HG03565 (cell line): ENCODE data around the gene SHMT2.
A peak's percentile ranks its signal among the peaks of the same experiment; 100 is the strongest.
"Not testable (repeated sequence)": the region's sequence is repeated elsewhere in the genome, so short reads cannot be mapped to it uniquely, and the experiment has no call there.

Experiments used
- ATAC-seq: cut with Tn5 transposase; IDR thresholded peaks from one replicate; pipeline ENCODE4 v1.9.1; 2021; ENCODE audit warnings: mild to moderate bottlenecking, moderate library complexity; ENCODE audit not compliant: unreplicated experiment

Gene SHMT2

DNA sequence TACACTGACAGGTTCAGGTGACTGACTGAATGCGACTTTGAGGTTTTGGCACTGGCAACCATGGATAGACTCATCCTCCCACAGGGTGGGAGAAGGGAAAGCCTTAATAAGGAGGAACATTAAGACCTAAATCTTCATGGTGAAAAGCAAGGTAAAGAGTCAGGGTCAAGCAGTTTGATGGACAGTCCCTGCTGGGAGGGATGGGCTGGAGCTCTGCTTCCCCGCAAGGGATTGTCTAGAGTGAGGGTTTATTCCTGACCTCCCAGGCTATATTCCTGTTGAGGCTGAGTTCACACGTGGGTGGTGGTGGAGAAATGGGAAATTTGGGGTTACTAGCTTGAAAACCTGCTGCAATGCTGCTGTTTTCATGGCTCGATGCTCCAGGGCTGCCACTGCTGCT lies 30.9 kb downstream of the SHMT2 start:
- no peak for ATAC-seq

DNA sequence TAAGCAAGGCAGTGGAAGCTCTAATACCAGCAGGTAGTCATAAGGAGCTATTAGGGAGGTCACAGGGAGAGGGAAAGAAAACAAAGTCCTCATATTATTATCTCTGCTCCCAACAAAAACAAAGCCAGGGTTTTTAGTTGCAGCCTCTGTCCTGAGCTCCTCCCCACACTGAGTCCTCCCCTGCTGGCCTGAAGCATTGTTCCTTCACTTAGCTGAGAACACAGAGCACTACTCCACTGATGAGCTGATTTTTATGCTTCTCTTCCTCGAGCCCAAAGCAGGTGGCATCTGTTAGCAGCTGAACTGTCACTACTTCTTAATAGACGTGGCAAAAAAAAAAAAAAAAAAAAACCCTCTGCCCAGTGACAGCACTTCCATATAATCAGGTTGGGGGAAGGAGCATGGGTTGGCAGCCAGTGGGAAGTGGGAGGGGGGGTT lies 31.9 kb downstream of the SHMT2 start:
- no peak for ATAC-seq

GRCh38 chr12:57262126-57262822 lies 32.8 kb downstream of the SHMT2 start:
- ATAC-seq = no peak

DNA sequence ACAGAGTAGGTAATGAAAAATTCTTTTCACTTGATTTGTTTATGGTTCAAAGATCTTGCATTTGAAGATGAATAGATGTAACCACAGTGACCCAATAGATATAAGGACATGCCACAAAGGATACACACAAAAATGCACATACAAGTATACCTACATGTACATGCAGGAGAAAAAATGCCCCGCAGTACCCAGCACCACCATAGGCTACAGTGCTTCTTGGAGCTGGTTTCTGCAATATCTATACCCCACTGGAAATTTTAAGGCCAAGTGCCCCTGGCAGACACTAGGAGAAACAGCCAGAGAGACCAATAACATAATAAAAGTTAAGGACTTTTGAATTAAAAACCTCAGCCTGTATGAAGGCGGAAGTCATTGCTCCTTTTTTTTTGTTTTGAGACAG lies 33.6 kb downstream of the SHMT2 start:
- ATAC-seq = no peak

DNA sequence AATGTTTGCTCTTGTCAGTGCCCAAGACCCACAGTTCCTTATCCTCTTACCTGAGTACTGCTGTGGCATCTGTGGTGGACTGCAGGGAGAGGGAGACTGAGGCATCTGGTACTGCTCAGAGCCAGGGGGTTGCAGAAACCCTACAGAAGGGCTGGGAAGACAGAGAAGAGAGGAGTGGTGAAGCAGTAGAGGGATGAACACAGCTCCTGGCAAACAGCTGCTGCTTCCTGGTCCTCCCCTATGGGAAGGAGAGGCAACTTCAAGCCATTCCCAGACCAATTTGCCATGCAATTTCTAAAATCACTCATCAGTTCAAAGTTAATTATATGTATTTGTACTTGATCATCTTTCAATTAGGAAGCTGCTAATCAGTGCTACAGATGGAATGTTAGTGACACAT lies 37.2 kb downstream of the SHMT2 start:
- ATAC-seq = no peak

DNA sequence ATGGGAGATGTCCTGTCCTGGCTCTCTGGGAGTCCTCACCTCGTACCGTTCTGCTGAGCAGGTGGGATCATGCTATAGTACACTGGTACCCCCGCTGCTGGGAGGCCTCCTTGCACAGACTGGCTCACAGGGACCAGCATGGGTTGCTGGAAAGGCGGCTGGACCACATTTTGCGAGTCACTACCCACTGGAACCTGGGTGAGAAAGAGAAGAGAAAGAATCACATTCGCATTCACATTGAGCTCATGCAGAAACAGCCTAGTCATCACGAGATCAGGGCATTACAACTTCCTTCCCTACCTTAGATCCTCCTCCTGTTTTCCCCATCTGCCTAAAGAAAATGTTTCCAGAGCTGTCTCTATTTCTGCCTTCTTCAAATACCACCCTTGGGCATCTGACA lies 38.8 kb downstream of the SHMT2 start:
- no peak for ATAC-seq

- no peak for ATAC-seq
Observed at GRCh38 chr12:57270966-57271470, 41.5 kb downstream of the SHMT2 start.

DNA sequence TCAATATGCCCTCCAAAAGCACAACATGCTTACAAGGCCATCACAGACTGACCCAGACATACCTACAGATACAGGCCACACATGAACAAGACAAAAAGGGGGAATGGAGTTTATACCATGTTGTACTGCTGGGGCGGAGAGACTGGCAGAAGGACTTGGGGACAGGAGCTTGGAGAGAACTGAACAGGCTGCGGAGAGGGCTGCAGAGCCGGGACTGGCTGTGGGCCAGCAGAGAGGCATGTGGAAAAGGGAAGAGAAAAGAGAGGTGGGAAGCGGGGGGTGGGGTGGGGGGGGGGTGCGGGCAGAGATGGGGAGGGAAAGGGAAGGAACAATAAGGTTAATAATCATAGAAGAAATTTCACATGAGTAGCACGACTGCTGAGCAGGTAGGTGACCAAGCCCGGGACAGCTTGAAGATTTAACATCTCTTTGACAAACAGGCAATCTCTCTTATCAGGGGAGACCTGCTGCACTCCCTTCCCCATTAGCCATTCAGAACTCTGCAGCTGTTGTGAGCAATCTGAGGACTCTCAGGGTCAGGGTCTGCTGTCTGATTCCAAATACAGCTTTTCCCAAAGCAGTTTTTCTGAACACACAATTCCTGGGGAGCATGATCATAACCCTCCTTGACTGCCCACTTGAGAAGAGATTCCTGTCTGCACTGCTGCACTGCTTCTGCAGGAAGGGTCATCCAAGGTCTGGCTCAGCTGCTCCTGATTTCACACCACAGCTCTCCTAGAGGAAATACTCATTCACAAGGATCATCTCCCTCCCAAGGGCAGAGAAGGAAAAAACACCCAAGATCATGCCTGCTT lies 43.0 kb downstream of the SHMT2 start:
- ATAC-seq = no peak

DNA sequence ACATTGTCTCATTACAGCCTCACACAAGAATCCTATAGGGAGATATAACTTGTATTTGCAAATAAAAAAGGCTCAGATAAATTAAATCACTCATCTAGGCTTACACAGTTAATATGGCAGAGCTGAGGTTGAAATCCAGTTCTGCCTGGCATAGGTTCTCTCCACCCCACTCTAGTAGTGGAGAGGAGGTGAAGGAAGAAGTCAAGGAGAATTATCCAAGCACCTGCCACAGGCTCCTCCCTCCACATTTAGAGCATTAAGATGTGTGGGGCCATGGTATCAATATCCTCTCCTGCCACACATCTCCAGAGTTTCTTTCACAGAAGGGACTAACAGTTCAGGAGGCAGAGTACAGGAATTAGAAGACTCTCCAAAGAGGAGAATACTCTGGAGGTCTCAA lies 44.0 kb downstream of the SHMT2 start:
- ATAC-seq = no peak

GRCh38 chr12:57276233-57276632 lies 46.7 kb downstream of the SHMT2 start:
- not testable (repeated sequence) for ATAC-seq

- no peak for ATAC-seq
Observed at GRCh38 chr12:57276935-57277563, 47.5 kb downstream of the SHMT2 start.

- ATAC-seq = no peak
Observed at GRCh38 chr12:57278465-57279381, 49.2 kb downstream of the SHMT2 start.

DNA sequence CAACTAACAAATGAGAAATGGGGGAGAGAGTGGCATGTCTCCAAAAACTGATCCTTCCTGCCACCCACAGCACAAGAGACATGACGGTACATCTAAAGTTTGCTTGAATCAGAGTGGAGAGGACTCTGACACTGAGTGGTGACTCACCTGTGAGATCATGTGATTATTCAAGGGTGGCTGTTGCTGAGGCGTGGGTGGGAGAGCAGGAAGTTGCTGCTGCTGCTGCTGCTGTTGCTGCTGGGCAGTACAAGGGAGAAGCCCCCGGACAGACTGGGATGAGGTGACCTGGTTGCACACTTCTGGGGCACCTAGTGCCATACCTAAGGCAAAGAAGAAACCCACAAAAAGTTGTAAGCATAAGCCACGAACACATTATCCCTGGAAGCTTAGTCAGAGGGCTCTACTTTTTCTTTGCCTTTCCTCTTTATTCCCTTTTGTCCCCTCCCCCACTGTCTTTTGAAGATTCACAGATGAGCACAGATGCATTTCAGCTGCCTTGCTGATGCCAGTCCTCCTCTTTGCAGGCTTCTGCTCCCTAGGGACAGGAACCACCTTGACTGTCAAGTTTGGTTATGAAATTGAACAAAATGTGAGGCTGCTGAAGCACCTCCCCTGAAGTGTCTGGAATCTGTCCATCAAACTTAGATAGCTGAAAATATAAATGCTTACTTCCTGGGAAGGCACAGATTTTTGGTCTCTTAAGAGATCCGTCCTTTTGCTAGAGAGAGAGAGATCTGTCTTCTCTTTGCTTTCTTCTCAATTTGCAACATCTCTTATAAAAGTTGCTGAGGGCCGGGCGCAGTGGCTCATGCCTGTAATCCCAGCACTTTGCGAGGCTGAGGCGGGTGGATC lies 50.9 kb downstream of the SHMT2 start:
- peak; percentile 96 for ATAC-seq

DNA sequence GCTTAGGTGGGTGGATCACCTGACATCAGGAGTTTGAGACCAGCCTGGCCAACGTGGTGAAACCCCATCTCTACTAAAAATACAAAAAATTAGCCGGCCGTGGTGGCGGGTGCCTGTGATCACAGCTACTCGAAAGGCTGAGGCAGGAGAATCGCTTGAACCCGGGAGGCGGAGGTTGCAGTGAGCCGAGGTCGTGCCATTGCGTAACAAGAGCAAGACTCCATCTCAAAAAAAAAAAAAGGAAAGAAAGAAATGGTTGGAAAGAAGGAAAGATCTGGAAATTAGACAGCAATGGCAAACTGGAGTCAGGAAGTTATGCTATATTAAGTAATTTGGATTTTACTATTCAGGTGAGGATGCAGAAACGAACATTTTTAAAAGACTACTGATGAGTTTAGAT lies 52.6 kb downstream of the SHMT2 start:
- not testable (repeated sequence) for ATAC-seq
